ENCODE results near the gene ELMOD3. TPM values are rescaled to one million over a fixed set of nuclear protein-coding genes. Genes with fewer than 3 reads are reported as not detected.
A peak's percentile ranks its signal among the peaks of the same experiment; 100 is the strongest.
"Not testable (repeated sequence)": the region's sequence is repeated elsewhere in the genome, so short reads cannot be mapped to it uniquely, and the experiment has no call there.

The ELMOD3 gene
- total RNA-seq, 1 donor from 2014 or later = 12.3 TPM

DNA sequence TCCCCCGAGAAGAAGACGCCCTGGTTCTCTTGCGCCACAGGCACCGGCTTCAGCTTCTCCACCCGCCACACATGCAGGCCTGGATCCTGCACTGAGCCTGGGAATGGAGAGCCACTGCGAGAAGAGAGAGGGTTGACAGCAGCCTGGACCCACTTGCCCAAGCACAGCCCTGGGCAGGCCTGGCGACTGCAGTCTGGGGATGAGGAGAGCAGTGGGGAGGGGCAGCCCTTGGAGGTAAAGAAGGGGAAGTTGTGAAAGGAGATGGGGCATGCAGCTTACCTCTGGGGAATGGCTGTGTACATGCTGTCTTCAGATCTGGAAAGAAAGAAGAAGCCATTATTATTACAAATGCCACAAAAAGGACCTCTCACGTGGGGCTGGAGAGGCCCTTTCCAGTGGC, 47.3 kb downstream of the ELMOD3 start:
- DNase-seq = no peak

DNA sequence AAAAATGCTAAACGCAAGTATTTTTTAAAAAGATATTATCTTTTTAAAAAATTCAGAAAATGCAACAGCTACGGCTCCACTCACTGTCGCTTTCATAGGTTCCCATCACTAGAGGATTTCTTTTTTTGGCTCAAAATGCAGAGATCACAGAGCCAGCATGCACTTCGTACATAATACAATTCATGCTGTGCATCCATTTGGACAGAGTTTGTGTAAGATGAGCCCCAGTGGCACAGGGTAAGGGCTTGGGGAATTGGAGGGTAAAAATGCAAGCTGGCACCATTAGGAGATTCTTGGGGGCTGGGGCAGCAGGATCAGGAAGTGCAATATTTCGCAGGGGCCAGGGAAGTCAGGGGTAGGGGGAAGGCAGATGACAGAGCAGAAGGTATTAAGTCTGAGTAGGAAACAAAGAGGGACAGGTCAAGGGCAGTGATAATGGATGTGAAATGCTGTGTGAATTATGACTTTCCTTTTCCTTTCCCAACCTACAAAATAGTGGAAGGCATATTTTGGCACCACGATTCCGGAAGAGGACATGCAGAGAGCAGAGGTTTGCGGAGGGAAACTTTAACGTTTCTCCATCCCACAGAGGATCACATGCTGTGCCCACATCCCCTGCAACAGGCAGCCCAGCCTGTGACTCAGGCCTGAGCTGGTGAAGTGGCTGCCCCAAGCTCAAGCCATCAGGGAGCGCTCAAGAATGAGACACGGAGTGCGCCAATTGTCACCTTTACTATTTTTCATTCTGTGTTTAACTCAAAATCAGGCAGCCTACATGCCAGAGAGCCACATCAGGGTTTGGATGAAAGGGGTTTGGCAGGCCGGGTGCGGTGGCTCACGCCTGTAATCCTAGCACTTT, 50.9 kb downstream of the ELMOD3 start:
- DNase-seq = peak; percentile 47

DNA sequence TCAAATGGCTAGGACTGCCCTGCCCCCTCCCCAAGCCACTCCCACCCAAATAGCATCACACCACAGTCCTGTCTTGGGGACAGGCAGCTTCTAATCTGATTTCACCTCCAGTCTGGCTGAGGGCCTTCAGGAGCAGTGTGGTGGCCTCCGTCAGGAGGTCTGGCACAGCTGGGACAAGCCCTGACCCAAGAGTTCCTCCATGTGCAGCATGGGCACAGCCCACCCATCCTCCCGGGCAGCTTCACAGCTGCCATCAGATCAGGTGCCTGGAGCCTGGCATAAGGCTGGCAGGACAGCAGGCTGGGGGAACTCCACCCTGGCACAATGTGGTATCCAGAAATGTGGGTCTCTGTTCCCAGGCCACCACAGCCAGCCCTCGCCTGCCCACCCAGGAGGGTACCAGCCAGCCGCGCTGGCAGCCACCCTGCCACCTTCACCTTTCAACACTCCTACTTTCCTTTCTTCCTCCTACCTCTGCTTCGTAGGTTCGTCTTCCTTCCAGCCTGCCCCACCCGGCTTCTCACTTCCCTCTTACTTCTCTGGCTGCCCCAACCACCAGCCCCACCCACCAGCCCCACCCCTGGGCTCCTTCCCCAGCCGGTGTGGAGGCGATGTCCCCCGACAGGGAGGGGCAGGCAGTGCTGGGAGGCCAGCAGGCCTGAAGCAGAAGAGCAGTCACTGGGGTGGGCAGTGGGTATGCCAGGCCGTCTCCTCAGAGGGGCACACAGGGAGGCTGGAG, 55.4 kb downstream of the ELMOD3 start, which contains the start of gene CAPG:
Gene CAPG, minus strand, starts transcription at position 522 of the 739 bp plus-strand sequence. CDS start 8,221 bp downstream, outside the sequence.
- no peak for DNase-seq

DNA sequence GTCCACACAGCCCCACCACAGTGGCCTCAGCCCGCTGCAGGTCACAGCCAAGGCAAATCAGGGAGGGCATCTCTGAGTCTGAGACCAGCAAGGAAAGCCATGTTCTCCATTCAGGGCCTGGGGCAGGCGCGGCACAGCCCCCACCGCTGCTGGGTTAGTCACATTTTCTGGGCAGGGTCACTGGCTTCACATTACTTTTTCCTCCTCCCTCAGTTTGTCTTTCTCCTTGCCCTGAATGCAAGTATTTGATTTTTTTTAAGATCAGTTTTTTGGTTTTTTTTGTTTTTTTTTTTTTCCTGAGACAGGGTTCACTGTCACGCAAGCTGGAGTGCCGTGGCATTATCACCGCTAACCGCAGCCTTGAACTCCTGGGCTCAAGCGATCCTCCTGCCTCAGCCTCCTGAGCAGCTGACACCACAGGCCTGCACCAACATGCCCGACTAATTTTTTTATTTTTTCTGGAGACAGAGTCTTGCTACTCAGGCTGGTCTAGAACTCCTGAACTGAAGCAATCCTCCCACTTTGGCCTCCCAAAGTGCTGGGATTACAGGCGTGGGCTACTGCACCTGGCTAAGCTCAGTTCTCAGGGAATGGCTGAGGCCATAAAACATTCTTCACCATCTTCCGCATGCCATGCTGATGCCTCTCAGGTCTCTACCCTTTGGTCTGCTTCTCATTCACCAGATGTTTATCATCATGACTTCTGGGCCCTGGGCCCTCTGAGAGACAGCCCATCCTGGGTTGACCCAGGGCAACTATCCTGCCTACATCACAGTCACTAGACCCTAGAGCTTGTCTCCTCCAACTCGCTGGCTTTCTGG, 56.2 kb downstream of the ELMOD3 start:
- no peak for DNase-seq

DNA sequence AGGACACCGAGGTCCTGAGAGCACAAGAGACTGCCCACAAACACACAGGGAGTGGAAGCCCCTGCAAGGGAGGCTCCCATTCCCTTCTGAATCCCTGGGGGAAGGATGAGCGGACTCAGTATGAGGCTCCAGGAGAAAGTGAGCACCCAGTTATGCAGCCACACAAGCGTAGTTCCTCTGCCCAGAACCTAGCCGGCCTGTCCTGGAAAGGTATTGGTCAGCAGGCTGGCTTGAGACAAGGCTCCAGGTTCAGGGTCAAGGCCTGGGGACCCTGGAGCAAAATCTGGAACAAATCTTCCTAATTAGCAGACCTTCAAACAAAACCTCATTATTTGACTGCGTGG, 56.8 kb downstream of the ELMOD3 start:
- no peak for DNase-seq

DNA sequence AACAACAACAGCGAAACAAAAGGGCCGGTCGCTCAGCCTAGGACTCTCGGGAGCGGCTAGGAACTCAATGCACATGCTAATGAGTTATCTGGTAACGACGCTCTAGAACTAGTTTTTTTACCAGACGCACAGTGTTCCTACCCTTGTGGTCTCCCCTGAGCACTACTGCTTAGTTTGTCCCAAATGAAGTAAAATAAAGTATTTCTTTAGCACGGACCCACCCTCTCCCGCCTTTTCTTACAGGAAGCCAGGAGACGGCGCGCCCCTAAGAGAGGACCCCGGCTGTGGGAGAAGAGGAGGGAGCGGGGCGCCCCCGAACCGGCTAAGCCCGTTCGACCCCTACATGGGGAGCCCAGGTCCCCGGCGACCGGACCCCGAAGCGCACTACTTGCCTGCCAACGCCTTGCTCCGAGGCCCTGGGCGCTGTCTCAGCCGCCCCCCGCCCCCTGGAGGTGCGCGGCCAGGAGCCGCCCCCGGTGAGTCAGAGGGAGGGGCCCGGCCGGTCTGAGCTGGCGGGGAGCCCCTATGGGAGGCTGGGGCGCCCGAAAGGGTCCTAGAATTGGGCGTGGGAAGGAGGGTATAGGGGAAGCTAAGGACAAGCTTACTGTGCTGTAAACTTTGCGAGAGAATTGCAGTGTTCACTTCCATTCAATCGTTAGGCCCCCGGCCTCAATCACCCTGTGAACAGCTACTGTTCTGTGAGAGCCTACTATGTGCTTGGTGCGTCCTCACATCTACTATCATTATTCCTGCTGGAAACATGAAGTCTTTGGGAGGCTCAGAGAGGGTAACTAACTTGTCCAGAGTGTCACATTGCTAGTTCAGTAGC, 59.2 kb downstream of the ELMOD3 start:
- DNase-seq = peak; percentile 56

DNA sequence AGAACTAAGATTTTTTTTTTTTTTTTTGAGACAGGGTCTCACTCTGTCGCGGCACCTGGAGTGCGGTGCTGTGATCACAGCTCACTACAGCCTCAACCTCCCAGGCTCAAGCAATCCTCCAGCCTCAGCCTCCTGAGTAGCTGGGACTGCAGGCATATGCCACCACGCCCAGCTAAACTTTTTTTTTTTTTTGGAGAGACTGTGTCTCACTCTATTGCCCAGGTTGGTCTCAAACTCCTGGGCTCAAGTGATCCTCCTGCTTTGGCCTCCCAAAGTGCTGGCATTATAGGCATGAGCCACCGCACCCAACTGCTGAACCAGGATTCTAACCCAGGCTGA, 59.8 kb downstream of the ELMOD3 start:
- not testable (repeated sequence) for DNase-seq

DNA sequence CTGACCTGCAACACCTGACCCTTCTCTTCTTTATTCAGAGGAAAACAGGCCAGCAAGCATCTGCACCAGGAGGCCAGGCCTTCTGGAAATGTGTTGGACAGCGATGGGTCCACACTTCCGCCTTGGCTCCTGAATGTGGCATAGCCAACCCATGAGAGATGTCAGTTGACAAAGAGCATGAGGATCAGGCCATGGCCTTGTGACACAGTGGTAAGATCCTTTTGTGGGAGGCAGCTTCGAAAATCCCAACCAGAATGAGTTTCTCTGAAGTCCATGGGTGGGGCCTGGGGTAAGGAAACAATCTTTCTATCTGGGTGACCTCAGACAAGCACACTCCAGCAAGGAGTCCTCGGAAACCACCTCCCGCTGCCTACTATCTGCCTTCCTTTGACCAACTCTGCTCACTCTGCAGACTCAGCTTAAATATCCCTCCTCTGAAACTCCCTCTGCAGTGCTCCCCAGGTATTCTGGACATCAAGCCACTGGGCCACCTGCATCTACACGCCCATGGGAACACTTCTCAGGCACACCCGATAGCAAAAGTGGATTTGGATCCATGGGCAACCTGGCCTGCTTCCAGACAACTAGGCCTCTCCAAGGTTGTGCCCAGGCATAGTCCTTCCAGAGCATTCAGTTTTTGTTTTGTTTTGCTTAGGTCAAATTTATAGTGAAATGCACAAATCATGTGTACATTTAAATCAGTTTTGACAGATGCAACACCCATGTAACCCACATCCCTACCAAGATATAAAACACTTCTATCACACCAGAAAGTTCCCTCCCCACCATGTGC, 60.4 kb downstream of the ELMOD3 start:
- DNase-seq = no peak

DNA sequence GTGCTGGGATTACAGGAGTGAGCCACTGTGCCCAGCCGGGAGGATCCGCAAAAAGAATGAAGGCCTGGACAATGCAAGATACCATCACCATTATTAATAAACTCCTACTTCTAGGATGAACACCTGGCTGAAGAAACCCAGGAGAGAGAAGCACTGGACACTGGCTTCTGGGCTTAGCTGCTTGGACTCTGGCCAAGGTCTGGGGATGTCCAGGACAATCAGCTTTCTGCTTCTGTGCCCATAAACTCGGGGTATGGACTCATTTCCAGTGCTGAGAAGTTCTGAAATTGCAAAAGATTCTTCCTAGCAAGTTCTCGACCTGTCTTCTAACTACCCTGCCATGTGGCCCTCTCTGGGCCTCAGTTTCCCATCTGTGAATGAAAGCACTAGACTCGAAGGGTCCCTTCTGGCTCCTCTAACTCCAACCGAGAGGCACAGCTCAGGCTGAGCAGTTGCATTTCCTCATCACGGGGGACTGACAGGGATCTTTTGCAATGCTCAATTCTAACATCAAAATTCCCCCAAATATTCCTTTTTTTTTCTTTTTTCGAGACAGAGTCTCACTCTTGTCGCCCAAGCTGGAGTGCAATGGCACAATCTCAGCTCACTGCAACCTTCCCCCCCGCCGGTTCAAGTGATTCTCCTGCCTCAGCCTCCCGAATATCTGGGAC, 61.5 kb downstream of the ELMOD3 start:
- no peak for DNase-seq

DNA sequence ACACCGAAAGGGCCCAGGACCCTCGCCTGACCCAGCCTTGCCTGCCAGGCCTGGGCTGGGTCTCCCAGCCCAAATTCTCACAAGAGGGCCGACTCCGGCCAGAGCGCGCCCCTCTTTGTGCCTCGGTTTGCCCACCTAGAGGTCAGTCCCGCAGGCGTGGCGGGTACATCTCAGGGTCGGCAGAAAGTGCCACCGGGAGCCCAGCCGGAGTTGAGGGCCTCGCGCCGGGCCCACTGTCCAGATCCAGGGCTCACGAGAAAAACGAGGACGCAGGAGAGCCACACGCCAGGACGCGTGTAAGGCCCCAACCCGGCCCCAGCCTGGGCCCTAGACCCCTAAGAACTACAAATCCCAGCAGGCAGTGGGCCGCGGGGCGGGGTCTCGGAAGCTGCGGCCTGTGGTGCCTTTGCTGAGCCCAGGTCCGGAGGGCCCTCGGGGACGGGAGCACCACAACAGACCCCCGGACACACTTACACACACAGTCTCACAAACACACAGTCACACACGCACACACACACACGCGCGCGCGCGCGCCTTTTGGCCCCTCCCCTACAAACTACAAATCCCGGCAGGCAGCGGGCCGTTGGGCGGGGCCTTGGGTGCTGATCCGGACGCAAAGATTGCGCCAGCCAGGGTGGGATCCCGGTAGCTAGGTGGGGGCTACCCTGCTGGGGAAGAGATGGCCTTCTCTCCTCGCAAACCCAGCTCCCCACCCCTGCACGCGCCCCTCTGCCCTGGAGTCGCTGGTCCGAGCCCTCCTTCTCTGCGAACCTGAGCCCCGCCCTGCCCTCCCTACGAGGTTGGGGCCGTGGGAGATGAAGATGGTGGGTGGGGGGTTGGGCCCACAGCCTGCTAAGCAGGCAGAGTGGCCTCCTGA, 63.8 kb downstream of the ELMOD3 start, which contains the start of gene SH2D6:
Gene SH2D6, plus strand, starts transcription at position 583 of the 877 bp plus-strand sequence. CDS start 10,752 bp downstream, outside the sequence.
- DNase-seq = peak; percentile 85

DNA sequence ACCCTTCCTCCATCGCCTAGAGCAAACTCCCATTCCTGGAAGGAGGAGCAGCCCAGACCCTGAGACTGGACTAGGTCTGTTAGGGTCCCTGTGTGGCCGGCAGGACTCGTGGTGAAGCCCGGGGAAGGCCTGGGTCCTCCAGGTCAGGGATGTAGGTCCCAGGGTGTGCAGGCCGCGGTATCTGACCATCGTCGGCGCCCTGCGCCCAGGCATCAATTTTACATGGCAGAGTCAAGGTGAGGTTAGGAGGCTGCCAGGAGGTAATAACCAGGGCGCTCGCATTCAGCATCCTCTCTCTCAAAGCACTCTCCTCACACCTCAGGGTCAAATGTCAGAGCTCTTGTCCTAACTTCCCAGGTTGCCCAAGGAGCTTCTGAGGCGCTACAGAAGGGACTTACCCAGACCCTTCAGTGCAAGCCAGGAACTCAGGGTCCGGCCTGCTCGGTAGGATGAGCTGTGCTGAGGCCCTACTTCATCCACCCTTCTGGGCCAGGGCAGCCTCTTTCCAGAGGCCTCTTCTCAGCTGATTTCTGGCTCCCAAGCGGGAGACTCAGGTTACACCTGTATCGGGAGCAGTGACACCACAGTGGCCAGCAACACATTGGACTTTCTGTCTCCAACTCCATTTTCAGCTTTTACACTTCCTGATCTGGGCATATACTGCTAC, 64.6 kb downstream of the ELMOD3 start:
- DNase-seq = no peak

DNA sequence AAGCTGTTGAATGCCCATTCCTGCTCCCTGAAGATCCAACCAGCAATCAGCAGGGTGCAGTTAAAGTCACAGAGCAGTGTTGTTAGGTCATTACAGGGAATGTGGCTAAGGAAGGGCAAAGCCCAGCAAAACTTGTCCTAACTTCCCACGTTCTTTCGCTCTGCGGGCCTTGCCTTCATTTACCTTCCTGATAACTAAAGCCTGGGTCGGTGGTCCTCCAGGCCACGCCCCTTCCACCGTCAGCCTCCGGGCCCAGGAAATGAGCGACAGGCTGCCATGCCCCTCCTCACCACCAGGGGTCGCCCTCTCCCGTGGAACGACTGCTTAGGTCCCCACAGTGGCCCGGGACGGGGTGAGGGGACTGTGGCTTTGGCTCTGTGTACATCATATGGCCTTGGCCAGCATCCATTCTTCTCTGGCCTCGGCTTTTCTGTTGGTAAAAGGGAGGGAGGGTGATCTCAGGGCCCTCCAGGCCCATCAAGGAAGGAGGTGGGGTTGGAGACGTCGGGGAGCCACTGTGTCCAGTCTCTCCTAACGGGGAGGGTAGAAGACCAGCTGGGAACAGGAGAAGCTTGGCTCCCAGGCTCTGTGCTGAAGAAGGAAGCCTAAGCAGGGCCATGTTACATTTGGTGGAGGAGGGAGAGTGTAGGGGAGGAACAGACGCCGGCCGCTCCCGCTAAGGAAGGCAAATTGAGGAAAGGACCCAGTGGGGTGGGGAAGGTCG, 66.1 kb downstream of the ELMOD3 start:
- peak; percentile 85 for DNase-seq

DNA sequence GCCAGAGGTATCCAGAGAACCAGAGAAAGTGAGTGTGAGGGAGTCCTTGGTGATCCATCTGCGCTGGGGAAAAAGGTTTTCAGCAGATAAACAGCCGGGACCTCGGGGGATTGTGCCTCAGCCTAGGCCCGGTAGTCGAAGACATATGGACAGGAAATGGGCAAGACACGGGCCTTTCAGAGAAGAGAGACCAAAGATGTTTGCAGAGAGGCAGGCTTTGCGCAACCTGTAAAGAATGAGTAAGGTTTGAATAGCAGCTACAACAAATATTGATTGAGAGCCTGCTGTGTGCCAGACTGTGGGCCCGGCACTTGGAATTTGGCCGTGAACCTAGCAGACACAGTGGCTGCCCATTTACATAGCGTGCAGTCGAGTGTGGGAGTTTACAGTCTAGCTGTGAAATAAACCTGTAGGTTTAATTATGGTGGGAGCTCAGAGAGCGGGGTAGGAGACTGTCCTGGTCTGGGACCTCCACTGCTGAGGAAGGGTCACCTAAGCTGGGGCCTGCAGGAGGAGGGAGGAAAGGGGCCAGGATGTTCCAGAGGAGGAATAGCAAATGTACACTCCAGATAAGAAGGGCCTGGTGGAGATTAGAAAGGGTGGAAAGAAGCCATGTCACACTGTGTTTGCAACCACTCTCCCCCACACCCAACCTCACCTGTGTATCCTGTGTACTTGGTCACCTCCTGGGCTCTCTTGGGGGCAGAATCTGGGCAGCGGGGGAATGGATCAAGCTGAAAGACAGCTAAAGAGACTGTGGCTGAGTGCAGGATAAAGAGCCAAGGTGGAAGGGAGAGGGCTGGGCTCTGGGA, 66.9 kb downstream of the ELMOD3 start:
- no peak for DNase-seq

DNA sequence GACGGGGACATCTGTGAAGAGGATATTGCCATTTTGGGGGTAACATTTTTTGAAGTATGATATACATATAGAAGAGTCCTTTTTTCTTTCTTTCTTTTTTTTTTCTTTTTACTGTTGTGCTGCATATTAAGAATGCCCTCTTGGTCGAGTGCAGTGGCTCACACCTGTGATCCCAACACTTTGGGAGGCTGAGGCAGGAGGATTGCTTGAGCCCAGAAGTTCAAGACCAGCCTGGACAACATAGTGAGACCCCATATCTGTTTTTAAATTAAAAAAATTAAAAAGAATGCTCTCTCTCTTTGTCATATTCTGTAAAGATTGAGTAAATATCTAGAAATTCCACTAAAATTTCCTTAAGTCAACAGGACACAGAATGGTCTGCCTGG, 67.5 kb downstream of the ELMOD3 start:
- DNase-seq = no peak

DNA sequence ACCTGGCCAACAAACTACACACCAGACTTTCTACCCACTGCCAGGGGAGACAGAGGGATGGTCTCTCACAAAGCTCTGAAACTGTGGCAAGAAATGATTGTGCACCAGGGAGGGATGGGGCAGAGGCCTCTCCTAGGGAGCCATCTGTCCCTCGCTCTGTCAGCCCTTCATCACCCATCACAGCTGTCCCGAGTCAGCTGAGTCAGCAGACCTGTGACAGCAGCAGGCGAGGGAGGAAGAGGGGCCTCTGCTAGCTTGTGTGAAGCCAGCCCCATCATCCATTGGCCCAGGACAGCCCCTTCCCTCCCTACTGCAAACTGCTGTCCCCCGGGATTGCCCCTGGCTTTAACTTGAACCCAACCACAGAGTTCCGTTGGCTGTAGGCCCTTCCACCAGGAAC, 69.0 kb downstream of the ELMOD3 start:
- no peak for DNase-seq

DNA sequence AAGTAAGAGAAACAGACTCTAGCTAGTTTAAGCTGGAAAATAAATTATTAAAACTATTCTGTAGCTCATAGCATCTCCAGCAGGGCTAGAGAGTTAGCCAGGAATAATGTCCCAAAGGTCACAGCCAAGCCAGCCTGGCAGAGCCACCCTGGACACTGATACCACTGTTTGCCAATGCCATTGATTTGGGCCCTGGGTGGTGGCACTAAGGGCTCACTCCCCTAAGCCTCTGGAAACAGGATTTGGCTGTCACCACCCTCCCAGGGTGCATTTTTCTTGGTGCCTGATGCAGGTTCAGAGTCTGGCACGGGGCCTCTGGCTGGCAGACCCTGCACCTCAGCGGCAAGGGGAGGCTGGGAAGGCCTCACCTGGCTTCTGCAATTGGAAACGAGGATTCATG, 71.0 kb downstream of the ELMOD3 start:
- no peak for DNase-seq

DNA sequence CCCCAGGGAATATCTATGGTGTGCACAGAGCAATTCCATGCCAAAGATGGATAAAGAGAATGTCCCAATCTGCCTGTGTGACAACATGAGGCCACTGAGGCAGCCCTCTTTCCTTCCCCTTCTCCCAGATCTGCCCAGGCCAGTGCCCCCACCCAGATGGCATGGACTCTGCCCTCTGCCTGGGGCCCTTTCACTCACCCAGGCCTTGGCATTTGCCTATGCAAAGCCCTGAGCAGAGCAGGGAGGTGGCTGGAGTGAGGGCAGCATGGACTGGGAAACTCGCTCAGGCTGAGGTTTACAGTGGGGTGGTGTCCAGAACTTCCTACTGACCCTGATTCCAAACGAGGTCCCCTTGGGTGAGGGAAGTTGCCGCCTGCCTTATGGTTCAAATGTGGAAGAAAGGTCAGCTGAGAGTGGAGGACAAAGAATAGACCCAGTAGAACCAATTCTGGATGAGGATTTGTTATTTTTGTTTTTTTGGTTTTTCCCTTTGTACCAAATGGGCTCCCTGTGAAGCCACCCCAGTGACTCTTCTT, 72.8 kb downstream of the ELMOD3 start:
- no peak for DNase-seq
